ENCODE measurements around the gene MOB4.

DNA sequence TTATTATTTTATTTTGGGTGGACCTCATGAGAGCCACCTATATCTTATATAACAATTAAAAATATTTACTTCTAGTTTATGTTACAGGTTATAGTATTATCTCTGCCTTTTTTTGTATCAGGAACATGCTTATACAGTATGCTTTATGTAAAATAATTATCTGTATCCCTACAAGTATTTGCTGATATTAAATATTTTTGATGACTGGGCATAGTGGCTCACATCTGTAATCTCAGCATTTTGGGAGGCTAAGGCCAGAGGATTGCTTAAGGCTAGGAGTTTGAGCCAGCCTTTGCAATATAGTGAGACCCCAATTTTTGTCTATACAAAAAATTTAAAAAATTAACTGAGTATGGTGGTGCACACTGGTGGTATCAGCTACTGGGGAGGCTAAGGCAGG, 39.6 kb downstream of the MOB4 start:
- TF ChIP-seq, protein P1, sequence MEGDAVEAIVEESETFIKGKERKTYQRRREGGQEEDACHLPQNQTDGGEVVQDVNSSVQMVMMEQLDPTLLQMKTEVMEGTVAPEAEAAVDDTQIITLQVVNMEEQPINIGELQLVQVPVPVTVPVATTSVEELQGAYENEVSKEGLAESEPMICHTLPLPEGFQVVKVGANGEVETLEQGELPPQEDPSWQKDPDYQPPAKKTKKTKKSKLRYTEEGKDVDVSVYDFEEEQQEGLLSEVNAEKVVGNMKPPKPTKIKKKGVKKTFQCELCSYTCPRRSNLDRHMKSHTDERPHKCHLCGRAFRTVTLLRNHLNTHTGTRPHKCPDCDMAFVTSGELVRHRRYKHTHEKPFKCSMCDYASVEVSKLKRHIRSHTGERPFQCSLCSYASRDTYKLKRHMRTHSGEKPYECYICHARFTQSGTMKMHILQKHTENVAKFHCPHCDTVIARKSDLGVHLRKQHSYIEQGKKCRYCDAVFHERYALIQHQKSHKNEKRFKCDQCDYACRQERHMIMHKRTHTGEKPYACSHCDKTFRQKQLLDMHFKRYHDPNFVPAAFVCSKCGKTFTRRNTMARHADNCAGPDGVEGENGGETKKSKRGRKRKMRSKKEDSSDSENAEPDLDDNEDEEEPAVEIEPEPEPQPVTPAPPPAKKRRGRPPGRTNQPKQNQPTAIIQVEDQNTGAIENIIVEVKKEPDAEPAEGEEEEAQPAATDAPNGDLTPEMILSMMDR (IDR thresholded peaks at IDR 0.05): no peak
- no peak for TF ChIP-seq POLR2AphosphoS5 (IDR thresholded peaks at IDR 0.05)
- no peak for TF ChIP-seq POLR2A (IDR thresholded peaks at IDR 0.05)
